Right atrium auricular region (tissue), 2 donors: ENCODE results near the gene PDGFA. TPM values are rescaled to one million over a fixed set of nuclear protein-coding genes. Genes with fewer than 3 reads are reported as not detected.

Source experiments
- DNase-seq: peaks from one replicate; pipeline ENCODE4 v3.0.0-alpha.2; 2019; ENCODE audit warnings: low spot score
- H3K27ac ChIP-seq, 2 donors: fragments of 200-600 bp; sonication (generic); 1 replicate in 1 of 2; 2 replicates in 1 of 2; pipeline ENCODE4 v1.5.1; 2016 to 2019
- H3K27me3 ChIP-seq, 2 donors: fragments of 200-600 bp; sonication (generic); one replicate each; pipeline versions ENCODE4 v1.5.1 to v1.6.0; 2017 to 2019
- H3K36me3 ChIP-seq: fragments of 200-600 bp; sonication (generic); one replicate; pipeline ENCODE4 v1.5.1; 2016
- H3K4me1 ChIP-seq, 2 donors: fragments of 200-600 bp; sonication (generic); one replicate each; pipeline versions ENCODE4 v1.5.1 to v1.6.0; 2017 to 2019
- H3K4me3 ChIP-seq, 2 donors: fragments of 200-600 bp; sonication (generic); 1 replicate in 1 of 2; 2 replicates in 1 of 2; pipeline ENCODE4 v1.5.1; 2017 to 2019; ENCODE audit warnings: mild to moderate bottlenecking in 1 of 2, moderate library complexity in 1 of 2
- H3K9me3 ChIP-seq, 2 donors: fragments of 200-600 bp; sonication (generic); one replicate each; pipeline ENCODE4 v1.5.1; 2019
- total RNA-seq, 2 donors: library from RNA; depleted of rRNA; stranded (reverse); fragments of >200 nt; gene quantifications; one replicate each; pipeline ENCODE4 v1.1.0, GENCODE V29; 2016
- TF ChIP-seq, protein P1 (sequence below), 2 donors: fragments of 200-600 bp; sonication (generic); IDR thresholded peaks; one replicate each; pipeline ENCODE4 v1.5.1; 2019; ENCODE audit warnings: antibody characterized with exemption in 2 of 2

PDGFA gene
- total RNA-seq, 2 donors from 2014 or later = 31.8 to 34.2 TPM

DNA sequence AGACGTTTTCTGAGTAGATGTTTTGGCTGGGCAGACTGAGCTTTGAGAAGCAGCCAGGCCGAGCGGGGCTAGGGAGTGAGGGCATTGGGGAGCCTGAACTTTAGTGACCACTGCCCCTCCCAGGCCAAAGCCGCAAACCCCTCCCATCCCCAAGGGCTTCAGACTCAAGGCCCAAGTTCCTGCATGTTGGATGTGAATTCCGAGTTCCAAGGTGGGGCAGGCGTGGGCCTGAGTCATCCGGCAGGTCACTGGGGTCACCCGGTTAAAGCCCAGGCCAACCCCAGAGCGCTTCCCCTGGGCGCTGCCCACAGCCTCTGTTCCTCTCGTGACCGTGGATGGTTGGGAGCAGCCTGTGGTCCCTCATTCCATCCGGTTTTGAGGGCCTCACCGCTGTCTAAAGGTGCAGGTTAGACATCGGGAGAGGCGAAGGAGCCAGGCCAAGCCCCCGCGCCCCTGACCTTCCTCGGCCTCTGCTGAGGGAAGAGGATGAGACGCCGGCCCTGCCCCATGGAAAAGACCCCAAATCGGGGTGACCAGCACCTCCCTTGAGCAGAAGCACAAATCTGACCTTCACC lies 6.9 kb upstream of the PDGFA start:
- no peak for DNase-seq
- TF ChIP-seq, protein P1, sequence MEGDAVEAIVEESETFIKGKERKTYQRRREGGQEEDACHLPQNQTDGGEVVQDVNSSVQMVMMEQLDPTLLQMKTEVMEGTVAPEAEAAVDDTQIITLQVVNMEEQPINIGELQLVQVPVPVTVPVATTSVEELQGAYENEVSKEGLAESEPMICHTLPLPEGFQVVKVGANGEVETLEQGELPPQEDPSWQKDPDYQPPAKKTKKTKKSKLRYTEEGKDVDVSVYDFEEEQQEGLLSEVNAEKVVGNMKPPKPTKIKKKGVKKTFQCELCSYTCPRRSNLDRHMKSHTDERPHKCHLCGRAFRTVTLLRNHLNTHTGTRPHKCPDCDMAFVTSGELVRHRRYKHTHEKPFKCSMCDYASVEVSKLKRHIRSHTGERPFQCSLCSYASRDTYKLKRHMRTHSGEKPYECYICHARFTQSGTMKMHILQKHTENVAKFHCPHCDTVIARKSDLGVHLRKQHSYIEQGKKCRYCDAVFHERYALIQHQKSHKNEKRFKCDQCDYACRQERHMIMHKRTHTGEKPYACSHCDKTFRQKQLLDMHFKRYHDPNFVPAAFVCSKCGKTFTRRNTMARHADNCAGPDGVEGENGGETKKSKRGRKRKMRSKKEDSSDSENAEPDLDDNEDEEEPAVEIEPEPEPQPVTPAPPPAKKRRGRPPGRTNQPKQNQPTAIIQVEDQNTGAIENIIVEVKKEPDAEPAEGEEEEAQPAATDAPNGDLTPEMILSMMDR (IDR thresholded peaks at IDR 0.05) = no peak
- H3K9me3 ChIP-seq = no peaks in the 10 kb centered on the region
- no peak overlapping the region for H3K4me3 ChIP-seq
- H3K27me3 ChIP-seq = no peaks in the 10 kb centered on the region
- peak overlapping the region in 1 of 2 donors; percentile 4 for H3K27ac ChIP-seq
- peaks cover 0 to 25% of the 10 kb centered on the region in 2 donors for H3K4me1 ChIP-seq
- no peaks in the 10 kb centered on the region for H3K36me3 ChIP-seq

DNA sequence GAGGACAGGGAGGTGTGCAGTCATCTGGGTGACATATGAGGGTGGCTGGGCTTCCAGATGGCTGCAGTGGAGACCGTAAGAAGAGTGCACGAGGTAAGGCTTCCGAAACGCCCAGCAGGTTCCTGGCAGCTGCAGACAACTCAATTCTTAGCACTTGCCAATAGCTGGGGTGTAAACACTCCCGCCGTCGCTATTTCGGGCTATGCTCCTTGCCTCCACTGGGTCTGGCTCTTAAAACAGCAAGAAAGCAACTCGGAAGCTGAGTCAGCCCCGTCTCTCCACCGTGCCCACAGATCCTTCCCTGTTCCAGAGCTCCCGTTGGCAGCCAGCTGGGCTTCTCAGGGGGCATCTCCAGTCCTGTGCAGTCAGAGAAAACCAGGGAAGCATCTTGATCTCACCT lies 6.1 kb upstream of the PDGFA start:
- no peak overlapping the region for H3K4me3 ChIP-seq
- DNase-seq = no peak
- TF ChIP-seq, protein P1 (IDR thresholded peaks at IDR 0.05) = no peak
- no peaks in the 10 kb centered on the region for H3K9me3 ChIP-seq
- no peaks in the 10 kb centered on the region for H3K36me3 ChIP-seq
- no peaks in the 10 kb centered on the region for H3K27me3 ChIP-seq
- peaks cover 0 to 33% of the 10 kb centered on the region in 2 donors for H3K4me1 ChIP-seq
- peak overlapping the region in 1 of 2 donors; percentile 4 for H3K27ac ChIP-seq

DNA sequence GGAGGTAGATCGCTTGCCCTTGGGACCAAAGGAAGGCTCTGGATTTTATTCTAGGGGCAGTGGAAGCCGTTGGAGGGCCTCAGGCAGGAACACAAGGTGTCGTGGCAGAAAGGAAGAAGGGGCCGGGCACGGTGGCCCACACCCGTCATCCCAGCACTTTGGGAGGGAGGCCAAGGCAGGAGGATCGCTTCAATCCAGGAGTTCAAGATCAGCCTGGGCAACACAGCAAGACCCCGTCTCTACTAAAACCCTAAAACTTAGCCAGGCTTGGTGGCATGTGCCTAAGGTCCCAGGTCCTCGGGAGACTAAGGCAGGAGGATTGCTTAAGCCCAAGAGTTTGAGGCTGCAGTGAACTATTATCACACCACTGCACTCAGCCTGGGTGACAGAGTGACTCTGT lies 5.2 kb upstream of the PDGFA start:
- H3K36me3 ChIP-seq = no peaks in the 10 kb centered on the region
- TF ChIP-seq, protein P1 (IDR thresholded peaks at IDR 0.05) = no peak
- peaks cover 0 to 42% of the 10 kb centered on the region in 2 donors for H3K4me1 ChIP-seq
- H3K9me3 ChIP-seq = no peaks in the 10 kb centered on the region
- no peak overlapping the region for H3K4me3 ChIP-seq
- H3K27ac ChIP-seq = peak overlapping the region in 1 of 2 donors; percentile 90
- DNase-seq = no peak
- H3K27me3 ChIP-seq = no peaks in the 10 kb centered on the region

DNA sequence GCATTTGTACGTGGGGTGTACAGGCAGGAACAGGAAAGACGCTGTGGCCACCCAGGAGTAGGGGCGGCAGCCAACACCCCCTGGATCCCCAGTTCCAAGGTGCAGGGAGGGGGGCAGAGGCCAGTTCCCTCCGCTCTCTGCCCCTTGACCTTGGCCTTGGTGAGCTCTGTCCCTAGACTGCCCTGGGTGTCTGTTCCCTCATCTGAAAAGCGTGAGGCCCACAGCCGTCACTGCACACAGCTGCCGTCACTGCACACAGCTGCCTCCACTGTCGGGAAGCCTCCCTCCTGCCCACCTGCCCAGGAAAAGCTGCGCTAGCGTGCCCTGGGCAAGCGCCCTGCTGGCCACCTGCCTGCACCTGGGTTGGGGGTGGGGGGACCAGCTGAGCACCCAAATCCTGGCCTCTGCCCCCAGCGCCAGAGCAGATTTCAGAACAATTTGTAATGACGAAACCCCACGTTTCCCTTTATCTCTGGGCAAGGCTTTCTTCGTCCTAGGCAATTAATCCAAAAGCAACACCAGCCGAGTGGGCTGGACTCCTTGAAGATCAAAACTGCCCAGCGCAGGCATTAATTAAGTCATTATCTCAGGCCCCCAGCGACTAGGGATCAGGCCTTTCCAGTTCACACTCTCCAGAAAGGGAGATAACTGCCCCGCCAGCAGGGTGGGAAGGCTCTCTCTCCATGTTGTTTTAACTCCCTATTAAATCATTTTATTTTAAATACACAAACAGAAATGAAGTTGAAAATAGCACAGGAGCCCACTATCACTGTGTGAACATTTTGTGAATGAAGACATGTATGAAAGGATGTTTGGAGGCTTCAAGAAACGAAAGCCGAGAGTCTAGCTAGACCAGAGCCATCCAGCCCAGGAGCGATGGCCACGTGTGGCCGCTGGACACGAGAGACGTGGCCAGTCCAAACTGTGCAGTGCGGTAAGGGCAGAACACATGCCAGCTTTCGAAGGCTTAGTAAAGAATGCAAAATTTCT lies 4.0 kb upstream of the PDGFA start:
- TF ChIP-seq, protein P1 (IDR thresholded peaks at IDR 0.05) = no peak
- H3K27ac ChIP-seq = peak overlapping the region; percentile 89 to 90
- no peaks in the 10 kb centered on the region for H3K27me3 ChIP-seq
- H3K9me3 ChIP-seq = no peaks in the 10 kb centered on the region
- no peaks in the 10 kb centered on the region for H3K36me3 ChIP-seq
- H3K4me1 ChIP-seq = peaks cover 0 to 44% of the 10 kb centered on the region in 2 donors
- peak overlapping the region; percentile 42 to 60 for H3K4me3 ChIP-seq
- no peak for DNase-seq

DNA sequence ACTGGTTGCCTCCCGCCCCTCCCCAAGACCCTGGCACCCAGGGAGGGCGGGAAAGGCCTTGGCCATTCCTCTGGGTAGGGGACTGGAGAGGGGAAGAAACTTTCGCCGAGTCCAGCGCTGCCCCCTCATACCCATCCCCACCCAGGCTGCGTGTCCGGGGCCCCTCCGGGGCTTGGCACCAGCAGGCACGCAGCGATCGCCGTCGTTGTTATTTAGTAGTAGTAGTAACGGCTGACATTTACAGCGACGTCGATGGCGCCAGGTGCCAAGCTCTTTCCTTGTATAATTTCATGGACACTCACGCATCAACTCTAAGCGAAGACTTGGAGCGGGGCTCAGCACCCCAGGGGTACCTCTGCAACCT lies 3.3 kb upstream of the PDGFA start:
- Histone ChIP-seq H3K27me3 (no peaks in the 10 kb centered on the region), H3K9me3 (no peaks in the 10 kb centered on the region), H3K4me3 (peak overlapping the region; percentile 42 to 60), H3K36me3 (no peaks in the 10 kb centered on the region), H3K4me1 (peaks cover 0 to 51% of the 10 kb centered on the region in 2 donors), H3K27ac (peak overlapping the region; percentile 89 to 90)
- TF ChIP-seq, protein P1 (IDR thresholded peaks at IDR 0.05) = no peak
- DNase-seq = no peak
